Right lobe of liver (tissue), 4 donors: Measurements from ENCODE around the gene ITFG2.

ENCODE experiments used
- POLR2A ChIP-seq: fragments of 450-650 bp; IDR thresholded peaks from one replicate; pipeline ENCODE4 v1.6.1; 2017; ENCODE audit warnings: antibody characterized with exemption, mild to moderate bottlenecking
- TF ChIP-seq, protein P1 (sequence below), 4 donors: fragments of 200-600 bp in 3 of 4; fragments of 450-650 bp in 1 of 4; IDR thresholded peaks; one replicate each; pipeline versions ENCODE4 v1.5.1 to v1.8.0; 2016 to 2022; ENCODE audit warnings: antibody characterized with exemption in 4 of 4, mild to moderate bottlenecking in 2 of 4
- donor health status: DM: no; HTN: no; CAD: no.
- donor health status: DM: no; HTN: no; CAD: no.
- donor health status: DM: no; HTN: yes; CAD: no.

DNA sequence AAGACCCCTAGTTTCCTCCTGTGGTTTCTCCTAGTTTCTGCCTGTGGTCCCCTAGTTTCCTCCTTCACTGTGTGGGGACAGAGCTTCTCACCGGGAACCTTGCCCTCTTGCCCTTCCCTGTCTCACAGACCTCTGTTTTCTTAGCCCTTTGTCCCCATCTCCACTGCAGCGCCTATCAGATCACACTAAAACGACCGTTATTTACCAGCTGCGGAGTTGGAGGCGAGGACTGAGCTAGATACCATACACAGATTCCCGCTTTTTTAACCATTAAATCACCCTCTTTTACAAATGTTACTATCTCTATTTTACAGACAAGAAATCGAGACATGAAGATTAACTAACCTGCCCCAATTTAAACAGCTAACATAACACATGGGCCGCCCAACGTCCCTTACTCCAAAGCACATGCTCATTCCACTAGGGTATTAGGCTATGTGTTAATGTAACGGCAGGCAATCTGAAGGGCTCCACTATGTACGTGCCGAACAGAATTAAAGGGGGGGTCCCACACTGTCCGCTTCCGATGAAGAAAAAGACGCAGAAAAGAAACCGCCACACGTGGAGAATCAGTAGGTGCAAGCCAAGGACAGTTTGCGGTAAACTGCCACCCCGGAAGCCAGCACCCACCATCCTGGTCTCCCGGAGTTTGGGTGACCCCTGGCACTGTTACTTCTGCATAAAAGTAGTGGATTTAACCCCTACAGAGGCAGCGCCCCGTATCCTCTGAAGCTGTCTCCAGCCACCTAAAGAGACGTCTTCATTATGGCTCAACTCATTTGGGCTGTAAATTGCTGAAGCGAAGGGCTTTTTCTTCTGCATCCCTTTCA is 19.6 kb upstream of the ITFG2 start:
- TF ChIP-seq, protein P1, sequence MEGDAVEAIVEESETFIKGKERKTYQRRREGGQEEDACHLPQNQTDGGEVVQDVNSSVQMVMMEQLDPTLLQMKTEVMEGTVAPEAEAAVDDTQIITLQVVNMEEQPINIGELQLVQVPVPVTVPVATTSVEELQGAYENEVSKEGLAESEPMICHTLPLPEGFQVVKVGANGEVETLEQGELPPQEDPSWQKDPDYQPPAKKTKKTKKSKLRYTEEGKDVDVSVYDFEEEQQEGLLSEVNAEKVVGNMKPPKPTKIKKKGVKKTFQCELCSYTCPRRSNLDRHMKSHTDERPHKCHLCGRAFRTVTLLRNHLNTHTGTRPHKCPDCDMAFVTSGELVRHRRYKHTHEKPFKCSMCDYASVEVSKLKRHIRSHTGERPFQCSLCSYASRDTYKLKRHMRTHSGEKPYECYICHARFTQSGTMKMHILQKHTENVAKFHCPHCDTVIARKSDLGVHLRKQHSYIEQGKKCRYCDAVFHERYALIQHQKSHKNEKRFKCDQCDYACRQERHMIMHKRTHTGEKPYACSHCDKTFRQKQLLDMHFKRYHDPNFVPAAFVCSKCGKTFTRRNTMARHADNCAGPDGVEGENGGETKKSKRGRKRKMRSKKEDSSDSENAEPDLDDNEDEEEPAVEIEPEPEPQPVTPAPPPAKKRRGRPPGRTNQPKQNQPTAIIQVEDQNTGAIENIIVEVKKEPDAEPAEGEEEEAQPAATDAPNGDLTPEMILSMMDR (IDR thresholded peaks at IDR 0.05): no peak
- TF ChIP-seq POLR2A: no peak
